Hypothalamus (tissue), 51 donors: ENCODE results near the gene TAL1.
A peak's percentile ranks its signal among the peaks of the same experiment; 100 is the strongest.

Source experiments
- DNase-seq, 51 donors: peaks; one replicate each; lab custom pipeline; 2025; lab: John Stamatoyannopoulos, UW

Gene TAL1

GRCh38 chr1:47229886-47230691 is 1.9 kb downstream of the TAL1 start:
- DNase-seq, result no peak

GRCh38 chr1:47229031-47229885 is 2.8 kb downstream of the TAL1 start:
- DNase-seq, result no peak

DNA sequence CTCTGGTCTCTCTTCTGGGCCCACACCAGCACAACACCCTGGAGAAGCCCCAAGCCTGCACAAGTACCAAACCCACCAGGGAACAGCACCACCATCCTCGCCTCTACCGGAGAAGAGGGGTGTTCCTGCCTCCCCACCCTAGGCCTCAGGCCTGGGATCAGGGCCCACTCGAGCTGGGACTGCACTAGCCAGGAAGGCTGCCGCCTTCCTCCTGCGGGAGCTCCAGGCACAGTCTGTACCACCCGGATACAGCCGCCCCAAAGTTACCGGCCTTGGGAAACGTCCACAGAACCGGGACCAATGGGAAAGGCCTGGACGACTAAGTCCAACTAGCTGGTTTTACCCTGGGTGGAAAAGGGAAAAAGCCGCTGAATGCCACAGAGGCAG is 3.4 kb downstream of the TAL1 start:
- no peak for DNase-seq

DNA sequence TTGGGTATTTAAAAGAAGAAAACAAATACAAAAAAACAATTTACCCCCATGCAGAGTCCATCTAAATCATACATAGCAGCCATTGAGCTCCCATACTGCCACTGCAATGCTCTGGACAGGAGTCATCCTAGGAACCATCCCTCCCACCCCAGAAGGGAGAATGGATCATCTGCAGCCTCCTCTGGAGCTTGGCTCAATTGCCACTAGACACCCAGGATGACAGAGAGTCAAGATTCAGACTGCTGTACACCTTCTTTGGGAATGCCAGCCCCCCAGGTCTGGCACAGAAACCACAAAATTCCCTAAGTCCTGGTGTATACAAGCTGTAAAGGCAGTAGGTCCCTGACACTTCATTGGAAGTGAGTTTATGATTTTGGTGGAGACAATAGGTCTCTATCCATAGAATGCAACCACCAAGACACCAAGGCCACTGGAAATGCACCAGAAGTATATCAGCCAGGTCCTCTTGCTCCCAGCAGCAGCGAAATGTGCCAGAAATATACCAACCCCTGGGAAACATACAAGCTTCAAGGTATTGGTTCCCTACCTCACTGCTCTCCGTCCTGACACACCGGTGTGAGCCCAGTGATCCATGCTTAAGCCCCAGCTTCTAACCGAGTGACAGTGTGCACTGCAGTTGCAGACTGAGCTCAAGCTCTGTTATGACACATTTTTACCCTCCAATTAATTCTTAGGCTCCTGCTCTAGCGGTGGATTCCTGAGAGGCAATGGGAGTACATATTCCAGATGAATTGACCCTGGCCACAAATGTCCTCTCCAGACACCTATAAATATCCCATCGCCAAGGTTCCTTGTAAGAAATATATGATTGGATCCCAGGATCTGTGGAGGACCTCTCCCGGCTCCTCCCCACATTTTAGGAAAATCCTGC is 4.4 kb downstream of the TAL1 start:
- no peak for DNase-seq

DNA sequence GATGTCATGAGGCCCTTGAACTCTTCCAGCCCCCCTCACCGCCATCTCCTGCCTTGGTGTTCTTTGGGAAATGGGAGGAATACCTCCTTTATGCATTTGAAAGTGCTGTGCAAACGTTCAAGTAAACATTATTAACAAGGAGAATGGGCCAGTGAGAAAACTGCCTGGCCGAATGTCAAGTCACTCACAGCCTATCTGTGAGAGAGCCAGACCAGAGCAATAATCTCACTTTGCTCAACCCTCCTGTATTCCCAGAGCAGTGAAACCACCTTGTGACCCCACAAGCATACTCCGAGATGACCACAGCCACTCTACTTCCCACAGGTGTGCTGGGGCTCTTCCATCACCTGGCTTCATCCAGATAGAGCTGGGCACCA is 5.2 kb downstream of the TAL1 start:
- DNase-seq, result no peak

GRCh38 chr1:47226121-47226838 is 5.7 kb downstream of the TAL1 start:
- DNase-seq, result no peak

- DNase-seq, result peak in 1 of 51 donors; percentile 19
Observed at GRCh38 chr1:47225430-47226100, 6.5 kb downstream of the TAL1 start.

DNA sequence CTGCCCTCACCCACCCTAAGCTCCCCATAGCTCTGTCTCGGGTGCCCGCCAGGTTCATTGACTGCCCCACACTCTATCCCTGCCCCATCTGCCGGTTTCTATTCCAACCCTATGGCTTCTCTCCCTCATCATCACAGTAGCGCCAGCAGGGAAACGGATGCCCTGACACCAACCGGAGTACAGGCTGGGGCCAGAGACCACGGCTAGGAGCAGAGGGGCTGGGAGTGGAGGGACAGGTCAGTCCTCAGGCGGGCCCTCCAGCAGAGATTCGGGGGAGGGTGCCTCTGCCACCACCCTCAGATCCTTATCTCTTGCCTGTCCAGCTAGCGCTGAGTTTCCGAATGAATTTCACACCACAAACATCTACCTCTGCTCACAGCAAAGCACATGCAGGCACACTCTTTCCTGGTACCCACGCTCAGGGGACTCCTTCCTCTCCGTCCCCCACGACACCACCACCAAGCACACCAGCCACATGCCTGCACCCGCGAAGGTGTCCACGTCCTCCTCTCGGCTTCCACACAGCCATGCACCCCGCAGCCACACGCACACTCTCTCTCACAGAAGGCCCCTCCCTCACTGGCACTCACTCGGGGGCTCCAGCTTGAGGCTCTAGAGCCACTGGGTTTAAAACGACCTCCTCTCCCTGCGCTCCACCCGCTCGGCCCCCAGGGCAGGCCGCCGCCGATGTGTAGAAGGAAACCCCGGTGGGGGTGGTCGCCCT is 7.2 kb downstream of the TAL1 start:
- DNase-seq, result no peak

DNA sequence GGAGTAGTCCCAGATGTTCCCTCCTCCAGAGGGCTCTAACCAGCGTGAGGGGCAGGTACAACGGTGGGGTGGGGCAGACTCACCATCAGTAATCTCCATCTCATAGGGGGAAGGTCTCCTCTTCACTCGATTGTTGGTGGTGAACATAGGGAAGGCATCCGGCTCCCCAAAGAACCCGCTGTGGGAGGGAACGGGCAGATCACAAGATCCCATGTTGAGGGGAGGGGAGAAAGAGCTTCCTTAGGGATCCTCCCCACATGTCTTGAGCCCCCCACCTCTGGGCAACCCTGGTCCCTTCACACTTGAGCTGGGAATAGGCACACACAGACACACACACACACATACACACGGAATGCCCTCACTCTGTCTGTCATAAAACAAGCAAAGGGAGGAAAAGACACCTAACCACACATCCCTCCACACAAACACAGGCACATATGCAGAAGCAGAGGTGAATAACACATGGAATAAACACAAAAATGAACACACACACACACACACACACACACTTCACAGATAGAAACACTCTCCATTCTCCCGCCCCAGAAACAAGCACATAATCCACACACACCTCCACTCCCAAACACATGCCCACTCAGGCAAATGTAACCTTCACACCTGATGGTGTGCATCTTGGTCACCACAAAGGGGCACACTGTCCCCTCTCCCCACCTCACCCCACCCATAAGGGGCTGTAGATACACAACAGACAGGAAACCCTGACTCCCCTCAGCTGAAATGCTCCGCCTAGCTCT is 7.9 kb downstream of the TAL1 start:
- DNase-seq, result no peak

- DNase-seq, result no peak
Observed at GRCh38 chr1:47223174-47223920, 8.7 kb downstream of the TAL1 start.

- DNase-seq, result no peak
Observed at GRCh38 chr1:47222476-47222875, 9.5 kb downstream of the TAL1 start.

DNA sequence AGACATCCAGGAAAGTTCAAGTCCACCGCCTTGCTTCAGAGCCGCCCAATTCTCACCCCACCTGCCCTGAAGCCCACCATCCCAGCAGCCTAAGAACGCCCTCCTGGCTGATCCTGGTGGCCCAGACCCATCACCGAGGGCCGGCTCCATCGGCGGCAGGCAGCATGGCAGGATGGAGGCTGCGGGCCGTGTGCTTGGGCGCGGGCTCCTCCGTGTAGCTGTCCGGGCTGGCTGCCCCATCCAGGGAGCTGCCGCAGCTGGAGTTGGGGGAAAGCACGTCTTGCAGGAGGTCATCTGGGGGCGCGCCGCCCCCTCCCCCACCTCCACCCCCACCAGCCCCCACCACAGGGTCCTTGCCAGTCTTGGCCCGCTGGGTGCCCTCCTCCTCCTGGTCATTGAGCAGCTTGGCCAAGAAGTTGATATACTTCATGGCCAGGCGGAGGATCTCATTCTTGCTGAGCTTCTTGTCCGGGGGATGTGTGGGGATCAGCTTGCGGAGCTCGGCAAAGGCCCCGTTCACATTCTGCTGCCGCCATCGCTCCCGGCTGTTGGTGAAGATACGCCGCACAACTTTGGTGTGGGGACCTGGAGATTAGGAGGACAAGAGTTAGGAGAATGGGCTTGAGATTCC is 12.3 kb downstream of the TAL1 start:
- no peak for DNase-seq

- no peak for DNase-seq
Observed at GRCh38 chr1:47219001-47219400, 13.0 kb downstream of the TAL1 start.

- no peak for DNase-seq
Observed at GRCh38 chr1:47216278-47217059, 15.6 kb downstream of the TAL1 start.

DNA sequence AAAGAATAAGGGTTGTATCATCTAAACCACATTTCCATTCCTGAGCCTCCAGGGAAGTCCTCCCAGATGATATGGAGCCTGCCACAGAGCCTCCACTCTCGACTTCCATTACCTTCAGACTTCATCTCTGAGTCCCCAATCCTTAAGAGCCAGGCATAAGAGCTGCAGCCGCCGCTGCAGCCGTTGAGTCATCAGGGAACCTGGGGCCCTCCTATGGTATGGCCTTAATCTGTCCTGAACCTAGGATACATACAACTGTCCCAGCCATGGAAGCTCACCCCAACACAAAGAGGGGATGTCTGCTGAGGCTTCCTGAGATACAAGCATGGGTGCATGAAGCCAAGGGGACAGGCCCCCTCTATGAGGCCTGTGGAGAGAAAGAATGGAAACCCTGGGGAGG is 16.3 kb downstream of the TAL1 start:
- no peak for DNase-seq

GRCh38 chr1:47214549-47214948 is 17.5 kb downstream of the TAL1 start:
- DNase-seq, result no peak
